ENCODE measurements around the gene RASSF4.
A peak's percentile ranks its signal among the peaks of the same experiment; 100 is the strongest.

The RASSF4 gene

GRCh38 chr10:44980309-44981171 lies 20.9 kb downstream of the RASSF4 start:
- Histone ChIP-seq H3K4me2 (peak overlapping the region; percentile 90 to 100 (median 97)), H3K4me3 (no peak overlapping the region), H3K27me3 (no peaks in the 10 kb centered on the region), H4K20me1 (peaks cover 0 to 98% (median 17%) of the 10 kb centered on the region in 11 experiments; a peak in 11 of 22 replicates), H3K9ac (peak overlapping the region in 4 of 11 experiments; percentile 16 to 86 (median 78); a peak in 3 of 22 replicates), H3K9me3 (replicated peaks in 1 of 11) (no peaks in the 10 kb centered on the region), H3K27ac (peak overlapping the region in 10 of 11 experiments; percentile 12 to 81 (median 72); a peak in 16 of 22 replicates), H3K4me1 (peaks cover 73 to 93% (median 82%) of the 10 kb centered on the region in 10 experiments), H3K36me3 (peaks cover 0 to 97% (median 26%) of the 10 kb centered on the region in 11 experiments; a peak in 18 of 22 replicates)
- no peak for TF ChIP-seq Cebpa-rat (IDR thresholded peaks at IDR 0.05)

GRCh38 chr10:44981172-44982113 lies 21.8 kb downstream of the RASSF4 start:
- Histone ChIP-seq H4K20me1 (peaks cover 0 to 98% (median 10%) of the 10 kb centered on the region in 11 experiments; a peak in 11 of 22 replicates), H3K4me1 (peaks cover 64 to 86% (median 75%) of the 10 kb centered on the region in 10 experiments), H3K4me3 (no peak overlapping the region; a peak in 1 of 20 replicates), H3K27ac (peak overlapping the region; percentile 12 to 80 (median 39); a peak in 18 of 22 replicates), H3K9ac (peak overlapping the region in 7 of 11 experiments; percentile 8 to 86 (median 54); a peak in 8 of 22 replicates), H3K4me2 (peak overlapping the region; percentile 90 to 100 (median 97)), H3K36me3 (peaks cover 0 to 97% (median 35%) of the 10 kb centered on the region in 11 experiments; a peak in 18 of 22 replicates), H3K9me3 (replicated peaks in 1 of 11) (no peaks in the 10 kb centered on the region), H3K27me3 (no peaks in the 10 kb centered on the region)
- TF ChIP-seq Cebpa-rat (IDR thresholded peaks at IDR 0.05) = no peak

GRCh38 chr10:44982114-44982460 lies 22.5 kb downstream of the RASSF4 start:
- Histone ChIP-seq H4K20me1 (peaks cover 0 to 98% (median 9%) of the 10 kb centered on the region in 11 experiments; a peak in 11 of 22 replicates), H3K36me3 (peaks cover 0 to 97% (median 36%) of the 10 kb centered on the region in 11 experiments; a peak in 18 of 22 replicates), H3K27ac (peak overlapping the region in 8 of 11 experiments; percentile 14 to 80 (median 39); a peak in 12 of 22 replicates), H3K4me2 (peak overlapping the region; percentile 90 to 100 (median 97)), H3K4me3 (peak overlapping the region in 1 of 10 experiments; percentile 13; a peak in 2 of 20 replicates), H3K9me3 (replicated peaks in 1 of 11) (no peaks in the 10 kb centered on the region), H3K27me3 (no peaks in the 10 kb centered on the region), H3K9ac (peak overlapping the region in 9 of 11 experiments; percentile 5 to 60 (median 36); a peak in 12 of 22 replicates), H3K4me1 (peaks cover 57 to 86% (median 68%) of the 10 kb centered on the region in 10 experiments)
- no peak for TF ChIP-seq Cebpa-rat (IDR thresholded peaks at IDR 0.05)

DNA sequence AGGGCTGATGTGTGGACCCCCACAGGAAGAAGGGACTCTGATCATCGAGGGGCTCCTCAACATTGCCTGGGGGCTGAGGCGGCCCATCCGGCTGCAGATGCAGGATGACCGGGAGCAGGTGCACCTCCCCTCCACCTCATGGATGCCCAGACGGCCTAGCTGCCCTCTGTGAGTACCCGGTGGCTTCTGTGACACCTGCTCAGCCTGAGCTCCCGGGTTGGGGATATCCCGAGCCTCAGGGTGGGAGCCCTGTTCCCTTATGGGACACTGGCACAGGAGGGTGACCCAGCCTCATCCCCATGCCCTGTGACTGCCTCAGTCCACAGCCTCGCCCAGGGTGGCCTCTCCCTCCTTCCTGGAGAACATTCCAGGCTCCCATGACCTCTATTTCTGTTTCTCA lies 22.9 kb downstream of the RASSF4 start:
- peak overlapping the region; percentile 90 to 100 (median 97) for H3K4me2 ChIP-seq

GRCh38 chr10:44983066-44983894 lies 23.7 kb downstream of the RASSF4 start:
- no peak for TF ChIP-seq Cebpa-rat (IDR thresholded peaks at IDR 0.05)
- H4K20me1 ChIP-seq = peaks cover 0 to 98% (median 9%) of the 10 kb centered on the region in 11 experiments; a peak in 8 of 22 replicates
- H3K9me3 ChIP-seq (replicated peaks in 1 of 11) = no peaks in the 10 kb centered on the region
- H3K27me3 ChIP-seq = no peaks in the 10 kb centered on the region
- peak overlapping the region in 4 of 11 experiments; percentile 21 to 60 (median 38); a peak in 5 of 22 replicates for H3K9ac ChIP-seq
- no peak overlapping the region for H3K4me3 ChIP-seq
- peak overlapping the region in 4 of 11 experiments; percentile 8 to 80 (median 40); a peak in 4 of 22 replicates for H3K27ac ChIP-seq
- H3K36me3 ChIP-seq = peaks cover 0 to 97% (median 45%) of the 10 kb centered on the region in 11 experiments; a peak in 18 of 22 replicates
- peaks cover 46 to 74% (median 56%) of the 10 kb centered on the region in 10 experiments for H3K4me1 ChIP-seq
- H3K4me2 ChIP-seq = peak overlapping the region in 7 of 11 experiments; percentile 92 to 100 (median 96); a peak in 10 of 22 replicates

More for the DNA sequence above, 22.9 kb downstream of the RASSF4 start:
- Histone ChIP-seq H3K9ac (peak overlapping the region in 8 of 11 experiments; percentile 5 to 60 (median 40); a peak in 11 of 22 replicates), H3K36me3 (peaks cover 0 to 97% (median 39%) of the 10 kb centered on the region in 11 experiments; a peak in 18 of 22 replicates), H3K27me3 (no peaks in the 10 kb centered on the region), H3K9me3 (replicated peaks in 1 of 11) (no peaks in the 10 kb centered on the region), H3K27ac (peak overlapping the region in 9 of 11 experiments; percentile 14 to 80 (median 39); a peak in 9 of 22 replicates), H3K4me1 (peaks cover 53 to 82% (median 64%) of the 10 kb centered on the region in 10 experiments), H3K4me3 (peak overlapping the region in 1 of 10 experiments; percentile 13; a peak in 1 of 20 replicates), H4K20me1 (peaks cover 0 to 98% (median 9%) of the 10 kb centered on the region in 11 experiments; a peak in 11 of 22 replicates)
- no peak for TF ChIP-seq Cebpa-rat (IDR thresholded peaks at IDR 0.05)

DNA sequence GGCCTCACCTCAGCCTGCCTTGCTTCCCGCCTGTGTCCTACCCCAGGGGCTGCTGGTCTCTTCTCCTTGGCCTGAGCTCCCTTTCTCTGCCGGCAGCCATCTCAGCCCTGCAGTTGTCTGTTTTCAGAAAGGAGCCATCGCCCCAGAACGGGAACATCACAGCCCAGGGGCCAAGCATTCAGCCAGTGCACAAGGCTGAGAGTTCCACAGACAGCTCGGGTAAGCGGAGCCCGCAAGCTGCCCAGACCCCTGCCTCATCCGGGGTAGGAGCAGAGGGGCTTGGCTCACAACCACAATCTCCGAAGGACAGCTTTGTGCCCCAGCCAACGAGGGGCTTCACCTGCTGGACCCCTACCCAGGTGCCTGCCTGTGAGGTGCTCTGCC lies 24.3 kb downstream of the RASSF4 start:
- Histone ChIP-seq H3K27me3 (no peaks in the 10 kb centered on the region), H3K9ac (peak overlapping the region in 3 of 11 experiments; percentile 21 to 60 (median 22); a peak in 3 of 22 replicates), H3K4me2 (peak overlapping the region in 4 of 11 experiments; percentile 92 to 100 (median 97); a peak in 5 of 22 replicates), H3K4me3 (no peak overlapping the region), H3K36me3 (peaks cover 0 to 100% (median 51%) of the 10 kb centered on the region in 11 experiments; a peak in 18 of 22 replicates), H3K9me3 (replicated peaks in 1 of 11) (no peaks in the 10 kb centered on the region), H3K27ac (peak overlapping the region in 2 of 11 experiments; percentile 8 to 80; a peak in 2 of 22 replicates), H3K4me1 (peaks cover 42 to 69% (median 52%) of the 10 kb centered on the region in 10 experiments), H4K20me1 (peaks cover 0 to 100% (median 9%) of the 10 kb centered on the region in 11 experiments; a peak in 9 of 22 replicates)
- no peak for TF ChIP-seq Cebpa-rat (IDR thresholded peaks at IDR 0.05)

DNA sequence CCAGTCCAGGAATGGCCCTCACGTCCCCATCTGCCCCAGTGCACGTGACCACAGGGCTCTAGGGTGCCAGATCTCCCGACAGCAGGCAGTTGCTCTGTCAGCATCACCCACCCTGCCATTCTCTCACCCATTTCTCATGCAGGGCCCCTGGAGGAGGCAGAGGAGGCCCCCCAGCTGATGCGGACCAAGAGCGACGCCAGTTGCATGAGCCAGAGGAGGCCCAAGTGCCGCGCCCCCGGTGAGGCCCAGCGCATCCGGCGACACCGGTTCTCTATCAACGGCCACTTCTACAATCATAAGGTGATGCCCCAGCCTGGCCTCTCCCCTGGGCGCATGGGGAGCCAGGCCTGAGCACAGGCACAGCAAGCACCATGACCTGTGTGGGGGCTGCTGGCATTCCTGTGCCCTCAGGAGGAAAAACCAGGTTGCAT lies 25.1 kb downstream of the RASSF4 start:
- Histone ChIP-seq H3K27ac (no peak overlapping the region; a peak in 1 of 22 replicates), H3K9me3 (replicated peaks in 1 of 11) (no peaks in the 10 kb centered on the region), H3K36me3 (peaks cover 0 to 100% (median 52%) of the 10 kb centered on the region in 11 experiments; a peak in 18 of 22 replicates), H3K9ac (no peak overlapping the region), H3K4me2 (no peak overlapping the region; a peak in 1 of 22 replicates), H3K4me1 (peaks cover 42 to 69% (median 52%) of the 10 kb centered on the region in 10 experiments), H3K4me3 (no peak overlapping the region), H4K20me1 (peaks cover 0 to 100% (median 9%) of the 10 kb centered on the region in 11 experiments; a peak in 10 of 22 replicates), H3K27me3 (no peaks in the 10 kb centered on the region)
- no peak for TF ChIP-seq Cebpa-rat (IDR thresholded peaks at IDR 0.05)

All from BLaER1 treated with 17β-estradiol and CSF1 and Interleukin-3, amounts not matched to agents 10 nM and 100 nM (cell line).